Liver (tissue), 9 donors: ENCODE measurements around the gene ST6GAL1. TPM values are rescaled to one million over a fixed set of nuclear protein-coding genes. Genes with fewer than 3 reads are reported as not detected.

Experiments used
- DNase-seq: peaks from one replicate; pipeline ENCODE4 v3.0.0-alpha.2; 2017; ENCODE audit warnings: low spot score
- H3K27ac ChIP-seq, 2 donors: one replicate each; pipeline ENCODE4 v1.7.0; 2013; ENCODE audit warnings: inconsistent platforms in 2 of 2, low read length in 2 of 2, control low read depth in 1 of 2, low read depth in 1 of 2, mild to moderate bottlenecking in 1 of 2
- H3K27me3 ChIP-seq, 4 donors: one replicate each; pipeline versions ENCODE4 v1.6.1 to v1.7.0; 2013; ENCODE audit warnings: low read length in 3 of 4, inconsistent platforms in 1 of 4, mild to moderate bottlenecking in 1 of 4, moderate library complexity in 1 of 4; ENCODE audit not compliant: control insufficient read depth in 4 of 4, insufficient read depth in 4 of 4
- H3K36me3 ChIP-seq, 4 donors: one replicate each; pipeline versions ENCODE4 v1.6.1 to v1.7.0; 2013; ENCODE audit warnings: low read length in 3 of 4, mild to moderate bottlenecking in 3 of 4, low read depth in 1 of 4, moderate library complexity in 1 of 4; ENCODE audit not compliant: control insufficient read depth in 4 of 4, insufficient read depth in 3 of 4
- H3K4me1 ChIP-seq, 4 donors: one replicate each; pipeline versions ENCODE4 v1.6.1 to v1.7.0; 2013; ENCODE audit warnings: low read length in 3 of 4, mild to moderate bottlenecking in 3 of 4, moderate library complexity in 1 of 4; ENCODE audit not compliant: control insufficient read depth in 4 of 4, insufficient read depth in 4 of 4
- H3K4me3 ChIP-seq, 3 donors: one replicate each; pipeline versions ENCODE4 v1.6.1 to v1.7.0; 2013; ENCODE audit warnings: low read length in 3 of 3, control low read depth in 1 of 3, low read depth in 1 of 3, mild to moderate bottlenecking in 1 of 3
- H3K9ac ChIP-seq, 2 donors: one replicate each; pipeline ENCODE4 v1.7.0; 2013; ENCODE audit warnings: low read length in 2 of 2, mild to moderate bottlenecking in 2 of 2, moderate library complexity in 2 of 2, control low read depth in 1 of 2, low read depth in 1 of 2
- H3K9me3 ChIP-seq, 4 donors: one replicate each; pipeline versions ENCODE4 v1.6.1 to v1.7.0; 2013; ENCODE audit warnings: low read length in 3 of 4; ENCODE audit not compliant: control insufficient read depth in 4 of 4
- ATF3 ChIP-seq: IDR thresholded peaks from 2 replicates; pipeline ENCODE4 v1.6.1; 2016; ENCODE audit warnings: antibody characterized with exemption
- CTCF ChIP-seq: fragments of 150-350 bp; IDR thresholded peaks from 2 replicates; pipeline ENCODE4 v1.5.1; 2017; ENCODE audit warnings: improper control_type of control experiment, low read depth, low read length; ENCODE audit not compliant: missing input control
- EGR1 ChIP-seq, 2 donors: IDR thresholded peaks; 2 replicates each; pipeline ENCODE4 v1.6.1; 2016 to 2018; ENCODE audit warnings: antibody characterized with exemption in 2 of 2, low read depth in 2 of 2
- FOXA1 ChIP-seq: IDR thresholded peaks from 2 replicates; pipeline ENCODE4 v1.6.1; 2016; ENCODE audit warnings: antibody characterized with exemption
- FOXA2 ChIP-seq: IDR thresholded peaks from 2 replicates; pipeline ENCODE4 v1.6.1; 2016; ENCODE audit warnings: antibody characterized with exemption
- GABPA ChIP-seq, 2 donors: IDR thresholded peaks in 1 of 2; conservative IDR thresholded peaks in 1 of 2; 2 replicates each; pipeline ENCODE4 v1.6.1; 2016; ENCODE audit warnings: antibody characterized with exemption in 2 of 2, mild to moderate bottlenecking in 1 of 2, moderate library complexity in 1 of 2
- HNF4A ChIP-seq, 2 donors: conservative IDR thresholded peaks; 2 replicates each; pipeline ENCODE4 v1.6.1; 2016; ENCODE audit warnings: antibody characterized with exemption in 2 of 2, mild to moderate bottlenecking in 2 of 2
- HNF4G ChIP-seq: IDR thresholded peaks from 2 replicates; pipeline ENCODE4 v1.6.1; 2016; ENCODE audit warnings: antibody characterized with exemption
- JUND ChIP-seq, 2 donors: IDR thresholded peaks; 2 replicates each; pipeline ENCODE4 v1.6.1; 2016; ENCODE audit warnings: antibody characterized with exemption in 2 of 2
- NR2F2 ChIP-seq: IDR thresholded peaks from 2 replicates; pipeline ENCODE4 v1.6.1; 2016; ENCODE audit warnings: antibody characterized with exemption
- RAD21 ChIP-seq, 2 donors: IDR thresholded peaks; 2 replicates each; pipeline ENCODE4 v1.6.1; 2016; ENCODE audit warnings: antibody characterized with exemption in 2 of 2, mild to moderate bottlenecking in 2 of 2
- RXRA ChIP-seq, 2 donors: IDR thresholded peaks; 2 replicates each; pipeline ENCODE4 v1.6.1; 2017 to 2018; ENCODE audit warnings: antibody characterized with exemption in 2 of 2, mild to moderate bottlenecking in 1 of 2
- SP1 ChIP-seq: IDR thresholded peaks from 2 replicates; pipeline ENCODE4 v1.6.1; 2018; ENCODE audit warnings: antibody characterized with exemption, mild to moderate bottlenecking
- TAF1 ChIP-seq: conservative IDR thresholded peaks from 2 replicates; pipeline ENCODE4 v1.6.1; 2016; ENCODE audit warnings: antibody characterized with exemption, mild to moderate bottlenecking
- YY1 ChIP-seq: IDR thresholded peaks from 2 replicates; pipeline ENCODE4 v1.6.1; 2016; ENCODE audit warnings: antibody characterized with exemption, mild to moderate bottlenecking
- ZBTB33 ChIP-seq: IDR thresholded peaks from 2 replicates; pipeline ENCODE4 v1.6.1; 2016; ENCODE audit warnings: antibody characterized with exemption
- WGBS: extraction: QIAGEN DNeasy Blood & Tissue Kit; methylation state at CpG from one replicate; pipeline ENCODE4 v1.1.7; 2013; 5-methylcytosine and 5-hydroxymethylcytosine counted together
- polyA plus RNA-seq, 2 donors: library from polyadenylated mRNA; stranded (reverse) in 1 of 2; unstranded in 1 of 2; fragments of 200-250 nt in 1 of 2; fragments of >200 nt in 1 of 2; fragmentation: Nextera tagmentation in 1 of 2; extraction: Ambion mirVana in 1 of 2; gene quantifications; one replicate each; pipeline versions ENCODE4 v1.2.1 to v1.2.3, GENCODE V29; 2013 to 2015
- total RNA-seq, 2 donors: library from RNA; depleted of rRNA; stranded (reverse); fragments of >200 nt; gene quantifications; one replicate each; pipeline ENCODE4 v1.2.3, GENCODE V29; 2014
- TF ChIP-seq, protein P1 (sequence below): IDR thresholded peaks from 2 replicates; pipeline ENCODE4 v1.6.1; 2016; ENCODE audit warnings: antibody characterized with exemption, mild to moderate bottlenecking
- TF ChIP-seq, protein P2 (sequence below): IDR thresholded peaks from 2 replicates; pipeline ENCODE4 v1.6.1; 2016; ENCODE audit warnings: antibody characterized with exemption
- donor health status: healthy.
- donor health status: healthy.
- donor health status: healthy.
- donor health status: healthy.
- donor health status: healthy.

The ST6GAL1 gene
- total and polyA plus RNA-seq, 4 donors: 102 to 425 (median 328) TPM

- no peaks in the 10 kb centered on the region for H3K27me3 ChIP-seq
- peaks cover 0 to 8% (median 0%) of the 10 kb centered on the region in 4 donors for H3K4me1 ChIP-seq
- no peaks in the 10 kb centered on the region for H3K9me3 ChIP-seq
- 97% methylated on average over 6 of the region's 6 CpGs for WGBS
- H3K27ac ChIP-seq: no peak overlapping the region
- H3K36me3 ChIP-seq: peaks cover 13 to 70% (median 64%) of the 10 kb centered on the region in 4 donors
- no peak overlapping the region for H3K4me3 ChIP-seq
- TF ChIP-seq EGR1 (IDR thresholded peaks at IDR 0.05; ENCODE audit: low read depth in 2 of 2): no peak
- no peak for TF ChIP-seq GABPA (IDR thresholded peaks at IDR 0.05 in 1 of 2, conservative IDR thresholded peaks at IDR 0.05 in 1 of 2)
- no peak for TF ChIP-seq FOXA2
- TF ChIP-seq FOXA1: no peak
- TF ChIP-seq JUND (IDR thresholded peaks at IDR 0.05): no peak
- TF ChIP-seq SP1: no peak
- no peak for TF ChIP-seq YY1
- TF ChIP-seq, protein P1, sequence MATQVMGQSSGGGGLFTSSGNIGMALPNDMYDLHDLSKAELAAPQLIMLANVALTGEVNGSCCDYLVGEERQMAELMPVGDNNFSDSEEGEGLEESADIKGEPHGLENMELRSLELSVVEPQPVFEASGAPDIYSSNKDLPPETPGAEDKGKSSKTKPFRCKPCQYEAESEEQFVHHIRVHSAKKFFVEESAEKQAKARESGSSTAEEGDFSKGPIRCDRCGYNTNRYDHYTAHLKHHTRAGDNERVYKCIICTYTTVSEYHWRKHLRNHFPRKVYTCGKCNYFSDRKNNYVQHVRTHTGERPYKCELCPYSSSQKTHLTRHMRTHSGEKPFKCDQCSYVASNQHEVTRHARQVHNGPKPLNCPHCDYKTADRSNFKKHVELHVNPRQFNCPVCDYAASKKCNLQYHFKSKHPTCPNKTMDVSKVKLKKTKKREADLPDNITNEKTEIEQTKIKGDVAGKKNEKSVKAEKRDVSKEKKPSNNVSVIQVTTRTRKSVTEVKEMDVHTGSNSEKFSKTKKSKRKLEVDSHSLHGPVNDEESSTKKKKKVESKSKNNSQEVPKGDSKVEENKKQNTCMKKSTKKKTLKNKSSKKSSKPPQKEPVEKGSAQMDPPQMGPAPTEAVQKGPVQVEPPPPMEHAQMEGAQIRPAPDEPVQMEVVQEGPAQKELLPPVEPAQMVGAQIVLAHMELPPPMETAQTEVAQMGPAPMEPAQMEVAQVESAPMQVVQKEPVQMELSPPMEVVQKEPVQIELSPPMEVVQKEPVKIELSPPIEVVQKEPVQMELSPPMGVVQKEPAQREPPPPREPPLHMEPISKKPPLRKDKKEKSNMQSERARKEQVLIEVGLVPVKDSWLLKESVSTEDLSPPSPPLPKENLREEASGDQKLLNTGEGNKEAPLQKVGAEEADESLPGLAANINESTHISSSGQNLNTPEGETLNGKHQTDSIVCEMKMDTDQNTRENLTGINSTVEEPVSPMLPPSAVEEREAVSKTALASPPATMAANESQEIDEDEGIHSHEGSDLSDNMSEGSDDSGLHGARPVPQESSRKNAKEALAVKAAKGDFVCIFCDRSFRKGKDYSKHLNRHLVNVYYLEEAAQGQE: no peak
- no peak for TF ChIP-seq HNF4A (conservative IDR thresholded peaks at IDR 0.05)
- TF ChIP-seq RXRA (IDR thresholded peaks at IDR 0.05): no peak
- no peak for TF ChIP-seq TAF1
- no peak for TF ChIP-seq ZBTB33
- no peak for TF ChIP-seq ATF3
- TF ChIP-seq, protein P2, sequence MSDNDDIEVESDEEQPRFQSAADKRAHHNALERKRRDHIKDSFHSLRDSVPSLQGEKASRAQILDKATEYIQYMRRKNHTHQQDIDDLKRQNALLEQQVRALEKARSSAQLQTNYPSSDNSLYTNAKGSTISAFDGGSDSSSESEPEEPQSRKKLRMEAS: no peak
- no peak for DNase-seq
- H3K9ac ChIP-seq: no peak overlapping the region
Measured at GRCh38 chr3:187076297-187076696, 146.0 kb downstream of the ST6GAL1 start.

- no peak overlapping the region for H3K9ac ChIP-seq
- no peak for DNase-seq
Measured at GRCh38 chr3:187077085-187077484, 146.8 kb downstream of the ST6GAL1 start.

More at GRCh38 chr3:187077085-187077484, 146.8 kb downstream of the ST6GAL1 start:
- peaks cover 11 to 68% (median 60%) of the 10 kb centered on the region in 4 donors for H3K36me3 ChIP-seq
- H3K27me3 ChIP-seq: no peaks in the 10 kb centered on the region
- H3K4me1 ChIP-seq: peaks cover 0 to 7% (median 0%) of the 10 kb centered on the region in 4 donors
- H3K9me3 ChIP-seq: no peaks in the 10 kb centered on the region
- no peak overlapping the region for H3K4me3 ChIP-seq
- no peak overlapping the region for H3K27ac ChIP-seq
- TF ChIP-seq GABPA (IDR thresholded peaks at IDR 0.05 in 1 of 2, conservative IDR thresholded peaks at IDR 0.05 in 1 of 2) (no peak), YY1 (no peak), RXRA (IDR thresholded peaks at IDR 0.05) (no peak), HNF4G (no peak), TAF1 (no peak), NR2F2 (no peak), FOXA2 (no peak), JUND (IDR thresholded peaks at IDR 0.05) (no peak), EGR1 (IDR thresholded peaks at IDR 0.05; ENCODE audit: low read depth in 2 of 2) (no peak), CTCF (no peak), HNF4A (conservative IDR thresholded peaks at IDR 0.05) (no peak), SP1 (no peak), ATF3 (no peak), RAD21 (IDR thresholded peaks at IDR 0.05) (no peak), FOXA1 (no peak)
- TF ChIP-seq, protein P1: no peak
- TF ChIP-seq, protein P2: no peak
- 65% methylated on average over 3 of the region's 3 CpGs for WGBS
